Astrocyte (in vitro differentiated cells and primary cell): ENCODE data around the gene UTF1. TPM values are rescaled to one million over a fixed set of nuclear protein-coding genes. Genes with fewer than 3 reads are reported as not detected.

ENCODE experiments used
- DNase-seq: peaks from one replicate; pipeline ENCODE4 v3.0.0-alpha.2; 2010; ENCODE audit warnings: low read depth
- FAIRE-seq: peaks from 2 replicates; lab custom pipeline; 2011; peaks lifted over from hg19 to GRCh38; lab: Jason Lieb, UNC
- H2AFZ ChIP-seq: 2 replicates; pipeline ENCODE4 v1.6.0; 2012; ENCODE audit warnings: low read depth, low read length, inconsistent platforms
- H3K27ac ChIP-seq: 2 replicates; pipeline ENCODE4 v1.5.1; 2011; ENCODE audit warnings: low read depth, low read length, inconsistent platforms
- H3K27me3 ChIP-seq: 2 replicates; pipeline ENCODE4 v1.6.0; 2011; ENCODE audit warnings: low read length, inconsistent platforms; ENCODE audit not compliant: insufficient read depth
- H3K36me3 ChIP-seq: 2 replicates; pipeline ENCODE4 v1.5.1; 2011; ENCODE audit warnings: low read length, inconsistent platforms; ENCODE audit not compliant: insufficient read depth
- H3K4me1 ChIP-seq: 2 replicates; pipeline ENCODE4 v1.5.1; 2011; ENCODE audit warnings: low read length, inconsistent platforms; ENCODE audit not compliant: insufficient read depth
- H3K4me2 ChIP-seq: 2 replicates; pipeline ENCODE4 v1.6.0; 2012; ENCODE audit warnings: low read length, inconsistent platforms
- H3K4me3 ChIP-seq: 2 replicates; pipeline ENCODE4 v1.5.1; 2011; ENCODE audit warnings: low read depth, mild to moderate bottlenecking, low read length, inconsistent platforms; ENCODE audit not compliant: insufficient read depth
- H3K79me2 ChIP-seq: 2 replicates; pipeline ENCODE4 v1.6.0; 2012; ENCODE audit warnings: mild to moderate bottlenecking, low read length, inconsistent platforms; ENCODE audit not compliant: insufficient read depth
- H3K9ac ChIP-seq: 2 replicates; pipeline ENCODE4 v1.6.0; 2012; ENCODE audit warnings: mild to moderate bottlenecking, low read length, inconsistent platforms
- H3K9me3 ChIP-seq: 2 replicates; pipeline ENCODE4 v1.5.1; 2012; ENCODE audit warnings: low read depth, mild to moderate bottlenecking, low read length, inconsistent platforms; ENCODE audit not compliant: insufficient read depth
- H4K20me1 ChIP-seq: 2 replicates; pipeline ENCODE4 v1.6.0; 2012; ENCODE audit warnings: low read length, inconsistent platforms; ENCODE audit not compliant: insufficient read depth
- H3K27ac Mint-ChIP-seq: one replicate; pipeline ENCODE4 v1.8.0; 2021; ENCODE audit warnings: mild to moderate bottlenecking, mixed read lengths; ENCODE audit not compliant: unreplicated experiment
- H3K27me3 Mint-ChIP-seq: one replicate; pipeline ENCODE4 v1.8.0; 2021; ENCODE audit warnings: low read depth, mixed read lengths; ENCODE audit not compliant: unreplicated experiment
- H3K36me3 Mint-ChIP-seq: one replicate; pipeline ENCODE4 v1.8.0; 2021; ENCODE audit warnings: low read depth, mixed read lengths; ENCODE audit not compliant: unreplicated experiment
- H3K4me1 Mint-ChIP-seq: one replicate; pipeline ENCODE4 v1.8.0; 2021; ENCODE audit warnings: low read depth, mixed read lengths; ENCODE audit not compliant: unreplicated experiment
- H3K4me3 Mint-ChIP-seq: one replicate; pipeline ENCODE4 v1.8.0; 2021; ENCODE audit warnings: mild to moderate bottlenecking, moderate library complexity, mixed read lengths; ENCODE audit not compliant: unreplicated experiment
- H3K9me3 Mint-ChIP-seq: one replicate; pipeline ENCODE4 v1.8.0; 2021; ENCODE audit warnings: mild to moderate bottlenecking, mixed read lengths; ENCODE audit not compliant: unreplicated experiment
- CTCF ChIP-seq: IDR thresholded peaks from 2 replicates; pipeline ENCODE4 v1.5.1; 2011; ENCODE audit warnings: low read depth, mild to moderate bottlenecking, inconsistent platforms, low read length, moderate library complexity; ENCODE audit not compliant: insufficient read depth
- EZH2 ChIP-seq: IDR thresholded peaks from 2 replicates; pipeline ENCODE4 v1.6.1; 2012; ENCODE audit warnings: mild to moderate bottlenecking, low read length, inconsistent platforms; ENCODE audit not compliant: insufficient read depth
- total RNA-seq: library from RNA; stranded (reverse); gene quantifications from 2 replicates; pipeline ENCODE4 v1.2.1, GENCODE V29; 2021

UTF1 gene
- total RNA-seq, 1 donor from 2014 or later = 0.18 TPM

DNA sequence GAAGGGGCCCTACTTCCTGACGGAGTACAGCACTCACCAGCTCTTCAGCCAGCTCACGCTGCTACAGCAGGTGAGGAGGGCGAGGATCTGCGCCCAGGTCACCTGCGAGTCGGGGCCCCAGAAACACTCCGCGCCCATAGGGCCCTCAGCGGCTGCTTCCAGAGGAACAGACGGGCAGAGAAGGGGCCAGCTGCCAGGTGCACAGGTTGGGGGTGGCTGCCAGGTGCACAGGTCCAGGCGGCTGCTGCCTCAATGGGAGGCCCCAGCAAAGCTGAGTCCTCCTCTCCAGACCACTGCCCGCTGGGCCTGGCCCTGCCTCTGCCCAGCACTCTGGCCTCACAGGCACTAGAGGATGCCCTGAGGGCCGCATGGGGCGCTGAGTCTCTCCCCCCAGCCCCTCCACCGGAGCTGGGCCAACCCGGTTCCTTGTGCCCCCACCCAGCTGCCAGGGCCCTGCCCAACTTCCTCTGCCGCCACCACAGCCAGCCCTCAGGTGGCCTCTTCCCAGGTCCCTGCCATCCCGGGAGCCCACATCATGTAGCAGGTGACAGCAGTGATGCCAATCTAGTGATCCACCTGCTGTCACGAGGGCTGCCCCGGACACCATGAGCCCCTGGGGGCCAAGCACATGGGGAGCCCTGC, 17.0 kb upstream of the UTF1 start:
- Histone ChIP-seq H3K27me3 (no peaks in the 10 kb centered on the region), H3K9ac (no peak overlapping the region), H3K9me3 (peaks cover 5% of the 10 kb centered on the region), H3K36me3 (no peaks in the 10 kb centered on the region), H3K27ac (no peak overlapping the region), H3K79me2 (no peaks in the 10 kb centered on the region), H3K4me3 (no peak overlapping the region), H3K4me2 (no peak overlapping the region), H3K4me1 (no peaks in the 10 kb centered on the region), H4K20me1 (no peaks in the 10 kb centered on the region), H2AFZ (no peak overlapping the region)
- H3K36me3 Mint-ChIP-seq = no peaks in the 10 kb centered on the region
- no peaks in the 10 kb centered on the region for H3K4me1 Mint-ChIP-seq
- H3K27me3 Mint-ChIP-seq = peaks cover 24% of the 10 kb centered on the region
- DNase-seq (no peak), FAIRE-seq (no peak)
- H3K27ac Mint-ChIP-seq = no peak overlapping the region
- H3K9me3 Mint-ChIP-seq = no peaks in the 10 kb centered on the region
- TF ChIP-seq CTCF (no peak), EZH2 (no peak)
- H3K4me3 Mint-ChIP-seq = no peak overlapping the region

- FAIRE-seq = no peak
- H3K27me3 Mint-ChIP-seq = peaks cover 29% of the 10 kb centered on the region
- TF ChIP-seq CTCF = no peak
- no peak for TF ChIP-seq EZH2
Observed at GRCh38 chr10:133213641-133214467, 16.2 kb upstream of the UTF1 start.

More at GRCh38 chr10:133213641-133214467, 16.2 kb upstream of the UTF1 start:
- Histone ChIP-seq H3K9me3 (peaks cover 1% of the 10 kb centered on the region), H4K20me1 (no peaks in the 10 kb centered on the region), H3K4me3 (no peak overlapping the region), H3K36me3 (no peaks in the 10 kb centered on the region), H3K27ac (no peak overlapping the region), H3K79me2 (no peaks in the 10 kb centered on the region), H3K9ac (no peak overlapping the region), H3K4me2 (no peak overlapping the region), H2AFZ (no peak overlapping the region), H3K4me1 (no peaks in the 10 kb centered on the region), H3K27me3 (no peaks in the 10 kb centered on the region)
- Mint-ChIP-seq H3K4me1 (no peaks in the 10 kb centered on the region), H3K27ac (no peak overlapping the region), H3K4me3 (no peak overlapping the region), H3K9me3 (no peaks in the 10 kb centered on the region), H3K36me3 (no peaks in the 10 kb centered on the region)
- no peak for DNase-seq
